HCT116 (cell line): ENCODE data around the gene C1orf21. TPM values are rescaled to one million over a fixed set of nuclear protein-coding genes. Genes with fewer than 3 reads are reported as not detected.

Experiments used
- ATAC-seq: fragments of 200-7000 bp; cut with Tn5 transposase; 2 replicates; pipeline ENCODE4 v1.9.1; 2020; ENCODE audit warnings: mild to moderate bottlenecking, moderate library complexity
- BruUV-seq: library from RNA; stranded (reverse); fragments of 400-500 nt; replicated peaks from 2 replicates; lab custom pipeline; 2021; lab: Mats Ljungman, UMichigan
- CTCF ChIA-PET: fragments of 300-600 bp; sonication (Branson Sonifier 250); formaldehyde crosslinking; loops from one replicate; lab custom pipeline; 2021; ENCODE audit warnings: antibody characterized with exemption; lab: Charles Lee
- POLR2A ChIA-PET: fragments of 300-600, 350-600 bp; sonication (Branson Sonifier 250); formaldehyde crosslinking; loops from one replicate; lab custom pipeline; 2021; ENCODE audit warnings: antibody characterized with exemption; lab: Charles Lee
- RAD21 ChIA-PET, 2 experiments: fragments of 300-600 bp; sonication (Branson Sonifier 250); formaldehyde crosslinking; loops; one replicate each; lab custom pipeline; 2023; ENCODE audit warnings: low total read pairs in 2 of 2; ENCODE audit not compliant: uncharacterized antibody in 2 of 2, unreplicated experiment in 2 of 2, low non-redundant PET in 1 of 2; lab: Charles Lee
- DNase-seq: peaks from one replicate; pipeline ENCODE4 v3.0.0-alpha.2; 2010; ENCODE audit warnings: low read depth, low spot score
- H2AFZ ChIP-seq: fragments of 200-600 bp; shearing (Covaris generic), sonication (generic); 2 replicates; pipeline ENCODE4 v1.6.1; 2017; ENCODE audit warnings: low read depth, mixed run types, mixed read lengths, antibody characterized with exemption, low read length; ENCODE audit not compliant: poor library complexity, severe bottlenecking
- H3K27ac ChIP-seq: 2 replicates; pipeline ENCODE4 v1.5.1; 2012; ENCODE audit warnings: low read depth, low read length
- H3K27me3 ChIP-seq: fragments of 200-600 bp; sonication (generic); 2 replicates; pipeline ENCODE4 v1.6.1; 2016; ENCODE audit warnings: mixed run types, low read length, mixed read lengths; ENCODE audit not compliant: insufficient read depth
- H3K36me3 ChIP-seq, 2 experiments: fragments of 200-500 bp in 1 of 2; fragments of 200-600 bp in 1 of 2; sonication (Bioruptor generic) in 1 of 2; sonication (generic) in 1 of 2; 2 replicates each; pipeline versions ENCODE4 v1.5.1 to v1.6.1; 2014 to 2016; ENCODE audit warnings: low read length in 2 of 2, inconsistent platforms in 1 of 2, mixed read lengths in 1 of 2, mixed run types in 1 of 2; ENCODE audit not compliant: insufficient read depth in 2 of 2, control insufficient read depth in 1 of 2
- H3K4me1 ChIP-seq, 2 experiments: fragments of 200-600 bp in 1 of 2; sonication (generic) in 1 of 2; 2 replicates each; pipeline versions ENCODE4 v1.5.1 to v1.6.1; 2012 to 2017; ENCODE audit warnings: low read length in 2 of 2, inconsistent platforms in 1 of 2, mild to moderate bottlenecking in 1 of 2, mixed read lengths in 1 of 2, mixed run types in 1 of 2, moderate library complexity in 1 of 2; ENCODE audit not compliant: insufficient read depth in 2 of 2, control insufficient read depth in 1 of 2
- H3K4me2 ChIP-seq: fragments of 200-600 bp; sonication (generic); 2 replicates; pipeline ENCODE4 v1.6.1; 2017; ENCODE audit warnings: mixed run types, low read length, mixed read lengths
- H3K4me3 ChIP-seq, 2 experiments: fragments of 200-600 bp in 1 of 2; sonication (generic) in 1 of 2; replicated peaks in 1 of 2; 2 replicates each; pipeline ENCODE4 v1.5.1; 2011 to 2016; ENCODE audit warnings: low read length in 2 of 2, control low read depth in 1 of 2, low read depth in 1 of 2, mild to moderate bottlenecking in 1 of 2, mixed read lengths in 1 of 2, mixed run types in 1 of 2
- H3K79me2 ChIP-seq: fragments of 200-600 bp; sonication (generic); 2 replicates; pipeline ENCODE4 v1.6.1; 2017; ENCODE audit warnings: mild to moderate bottlenecking, mixed run types, low read length, moderate library complexity, mixed read lengths; ENCODE audit not compliant: insufficient read depth
- H3K9ac ChIP-seq: fragments of 200-600 bp; sonication (generic); 2 replicates; pipeline ENCODE4 v1.6.1; 2016; ENCODE audit warnings: low read length, mixed read lengths
- H3K9me2 ChIP-seq: fragments of 200-600 bp; sonication (generic), shearing (Covaris generic); 2 replicates; pipeline ENCODE4 v1.6.1; 2017; ENCODE audit warnings: mixed run types, mild to moderate bottlenecking, moderate library complexity; ENCODE audit not compliant: insufficient read depth
- H3K9me3 ChIP-seq, 2 experiments: fragments of 200-500 bp in 1 of 2; fragments of 200-600 bp in 1 of 2; sonication (Bioruptor generic) in 1 of 2; sonication (generic) in 1 of 2; 2 replicates each; pipeline ENCODE4 v1.6.1; 2014 to 2017; ENCODE audit warnings: low read length in 2 of 2, mixed read lengths in 2 of 2, inconsistent platforms in 1 of 2, low read depth in 1 of 2, mild to moderate bottlenecking in 1 of 2, mixed run types in 1 of 2, moderate library complexity in 1 of 2; ENCODE audit not compliant: control insufficient read depth in 1 of 2, insufficient read depth in 1 of 2
- H4K20me1 ChIP-seq: fragments of 200-600 bp; sonication (generic), shearing (Covaris generic); 2 replicates; pipeline ENCODE4 v1.6.1; 2017; ENCODE audit warnings: mixed run types, mild to moderate bottlenecking, moderate library complexity; ENCODE audit not compliant: insufficient read depth
- ATF3 ChIP-seq: IDR thresholded peaks from 2 replicates; pipeline ENCODE4 v1.6.1; 2012
- EGR1 ChIP-seq: IDR thresholded peaks from 2 replicates; pipeline ENCODE4 v1.6.1; 2012; ENCODE audit warnings: low read depth
- ELF1 ChIP-seq: IDR thresholded peaks from 2 replicates; pipeline ENCODE4 v1.6.1; 2012; ENCODE audit warnings: low read depth, borderline replicate concordance
- EZH2phosphoT487 ChIP-seq: fragments of 200-600 bp; IDR thresholded peaks from 2 replicates; pipeline ENCODE4 v1.6.1; 2018; ENCODE audit warnings: antibody characterized with exemption, borderline replicate concordance
- FOSL1 ChIP-seq: IDR thresholded peaks from 2 replicates; pipeline ENCODE4 v1.6.1; 2012; ENCODE audit warnings: low read depth
- JUND ChIP-seq: IDR thresholded peaks from 2 replicates; pipeline ENCODE4 v1.6.1; 2012
- POLR2AphosphoS5 ChIP-seq: IDR thresholded peaks from 2 replicates; pipeline ENCODE4 v1.6.1; 2011; ENCODE audit warnings: mild to moderate bottlenecking, low read depth, low read length, moderate library complexity
- RAD21 ChIP-seq: IDR thresholded peaks from 2 replicates; pipeline ENCODE4 v1.6.1; 2012; ENCODE audit warnings: low read depth, mild to moderate bottlenecking
- SIN3A ChIP-seq: IDR thresholded peaks from 2 replicates; pipeline ENCODE4 v1.6.1; 2012; ENCODE audit warnings: low read depth
- SP1 ChIP-seq: IDR thresholded peaks from 2 replicates; pipeline ENCODE4 v1.6.1; 2012; ENCODE audit warnings: low read depth
- SRF ChIP-seq: IDR thresholded peaks from 2 replicates; pipeline ENCODE4 v1.6.1; 2012; ENCODE audit warnings: low read depth
- ZBTB33 ChIP-seq: IDR thresholded peaks from 2 replicates; pipeline ENCODE4 v1.6.1; 2011; ENCODE audit warnings: mild to moderate bottlenecking, low read length, moderate library complexity; ENCODE audit not compliant: insufficient replicate concordance; ENCODE audit errors: extremely low read depth
- intact Hi-C: fragments of 100-400 bp; cut with micrococcal nuclease; formaldehyde crosslinking; loops from 2 replicates; pipeline ENCODE4 v1.10.0; 2022
- total RNA-seq: library from RNA; stranded (reverse); gene quantifications from one replicate; pipeline ENCODE4 v1.2.1, GENCODE V29; 2021; ENCODE audit not compliant: unreplicated experiment
- TF ChIP-seq, protein P1 (sequence below), 3 experiments: fragments of 200-600 bp in 1 of 3; sonication (generic) in 1 of 3; IDR thresholded peaks in 2 of 3; conservative IDR thresholded peaks in 1 of 3; 2 replicates each; pipeline ENCODE4 v1.5.1; 2012 to 2017; ENCODE audit warnings: low read depth in 2 of 3, low read length in 2 of 3, antibody characterized with exemption in 1 of 3, borderline replicate concordance in 1 of 3, control low read depth in 1 of 3, mild to moderate bottlenecking in 1 of 3, mixed read lengths in 1 of 3, mixed run types in 1 of 3, moderate library complexity in 1 of 3; ENCODE audit not compliant: insufficient read depth in 1 of 3
- TF ChIP-seq, protein P2 (sequence below): IDR thresholded peaks from 2 replicates; pipeline ENCODE4 v1.6.1; 2012

The C1orf21 gene
- total RNA-seq, 1 experiment from 2014 or later, result 8.9 TPM

DNA sequence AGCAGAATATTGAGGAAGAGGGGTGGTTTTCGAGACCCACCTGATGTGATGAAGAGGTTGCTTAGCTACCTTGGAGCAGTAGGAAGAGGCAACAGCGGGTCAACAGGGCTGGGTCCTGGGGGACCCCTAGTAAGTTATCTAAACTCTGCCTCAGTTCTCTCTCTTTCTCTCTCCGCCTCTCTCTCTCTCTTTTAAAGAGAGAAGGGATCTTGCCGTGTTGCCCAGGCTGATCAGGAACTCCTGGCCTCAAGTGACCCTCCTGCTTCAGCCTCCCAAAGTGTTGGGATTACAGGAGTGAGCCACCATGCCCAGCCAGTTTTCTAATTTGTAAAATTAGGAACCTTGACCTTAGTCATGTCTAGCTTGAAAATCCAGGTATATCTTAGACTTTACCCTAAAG lies 77.9 kb downstream of the C1orf21 start (continued):
- no peak for TF ChIP-seq ZBTB33
- no peak for TF ChIP-seq RAD21

GRCh38 chr1:184465489-184466146 lies 78.8 kb downstream of the C1orf21 start:
- intact Hi-C loops, result no loop called here
- Histone ChIP-seq H3K4me2 (no peak overlapping the region), H3K9me2 (no peaks in the 10 kb centered on the region), H3K9ac (no peak overlapping the region), H3K79me2 (no peaks in the 10 kb centered on the region), H3K36me3 (no peaks in the 10 kb centered on the region), H3K27me3 (no peaks in the 10 kb centered on the region), H3K9me3 (no peaks in the 10 kb centered on the region), H3K4me1 (no peaks in the 10 kb centered on the region), H3K27ac (no peak overlapping the region), H4K20me1 (no peaks in the 10 kb centered on the region), H3K4me3 (no peak overlapping the region), H2AFZ (no peak overlapping the region)
- ChIA-PET POLR2A (no interaction called here), RAD21 (no interaction called here), CTCF (no interaction called here)
- no peak for ATAC-seq
- BruUV-seq, result no TSS peak
- no peak for DNase-seq
- TF ChIP-seq EZH2phosphoT487, result no peak
- no peak for TF ChIP-seq FOSL1
- TF ChIP-seq ATF3, result no peak
- TF ChIP-seq SRF, result no peak
- TF ChIP-seq EGR1, result no peak
- TF ChIP-seq SP1, result no peak
- no peak for TF ChIP-seq ZBTB33
- no peak for TF ChIP-seq POLR2AphosphoS5
- no peak for TF ChIP-seq JUND
- no peak for TF ChIP-seq SIN3A
- no peak for TF ChIP-seq ELF1
- TF ChIP-seq, protein P1, sequence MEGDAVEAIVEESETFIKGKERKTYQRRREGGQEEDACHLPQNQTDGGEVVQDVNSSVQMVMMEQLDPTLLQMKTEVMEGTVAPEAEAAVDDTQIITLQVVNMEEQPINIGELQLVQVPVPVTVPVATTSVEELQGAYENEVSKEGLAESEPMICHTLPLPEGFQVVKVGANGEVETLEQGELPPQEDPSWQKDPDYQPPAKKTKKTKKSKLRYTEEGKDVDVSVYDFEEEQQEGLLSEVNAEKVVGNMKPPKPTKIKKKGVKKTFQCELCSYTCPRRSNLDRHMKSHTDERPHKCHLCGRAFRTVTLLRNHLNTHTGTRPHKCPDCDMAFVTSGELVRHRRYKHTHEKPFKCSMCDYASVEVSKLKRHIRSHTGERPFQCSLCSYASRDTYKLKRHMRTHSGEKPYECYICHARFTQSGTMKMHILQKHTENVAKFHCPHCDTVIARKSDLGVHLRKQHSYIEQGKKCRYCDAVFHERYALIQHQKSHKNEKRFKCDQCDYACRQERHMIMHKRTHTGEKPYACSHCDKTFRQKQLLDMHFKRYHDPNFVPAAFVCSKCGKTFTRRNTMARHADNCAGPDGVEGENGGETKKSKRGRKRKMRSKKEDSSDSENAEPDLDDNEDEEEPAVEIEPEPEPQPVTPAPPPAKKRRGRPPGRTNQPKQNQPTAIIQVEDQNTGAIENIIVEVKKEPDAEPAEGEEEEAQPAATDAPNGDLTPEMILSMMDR (IDR thresholded peaks at IDR 0.05 in 2 of 3, conservative IDR thresholded peaks at IDR 0.05 in 1 of 3; ENCODE audit: borderline replicate concordance in 1 of 3, insufficient read depth in 1 of 3, low read depth in 2 of 3, low read length in 2 of 3), result no peak
- TF ChIP-seq, protein P2, sequence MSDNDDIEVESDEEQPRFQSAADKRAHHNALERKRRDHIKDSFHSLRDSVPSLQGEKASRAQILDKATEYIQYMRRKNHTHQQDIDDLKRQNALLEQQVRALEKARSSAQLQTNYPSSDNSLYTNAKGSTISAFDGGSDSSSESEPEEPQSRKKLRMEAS, result no peak
- no peak for TF ChIP-seq RAD21
